Measurements from ENCODE around the gene SRPK2. TPM values are rescaled to one million over a fixed set of nuclear protein-coding genes. Genes with fewer than 3 reads are reported as not detected.

SRPK2 gene
- total RNA-seq, 4 donors from 2014 or later: 33.0 to 47.4 (median 42.8) TPM

DNA sequence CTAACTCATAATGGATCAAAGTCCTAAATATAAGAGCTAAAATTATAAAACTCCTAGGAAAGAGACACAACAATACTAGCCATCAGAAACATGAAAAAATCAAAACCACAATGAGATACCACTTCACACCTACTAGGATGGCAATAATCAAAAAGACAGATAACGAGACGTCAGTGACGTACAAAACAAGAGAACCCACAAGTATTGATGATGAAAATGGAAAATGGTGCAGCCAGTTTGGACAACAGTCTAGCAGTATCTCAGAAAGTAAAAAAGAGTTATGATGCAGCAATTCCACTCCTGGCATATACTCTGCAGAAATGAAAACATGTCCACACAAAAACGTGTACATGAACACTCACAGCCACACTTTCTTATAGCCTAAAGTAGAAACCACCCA is 173.5 kb downstream of the SRPK2 start:
- intact Hi-C loops (cut with DNase I): no loop called here
- DNase-seq (ENCODE audit: extremely low spot score): no peak
- no peak overlapping the region for H3K27ac ChIP-seq (replicated peaks in 1 of 4)
- H3K27me3 ChIP-seq: no peaks in the 10 kb centered on the region
- H3K36me3 ChIP-seq: no peaks in the 10 kb centered on the region
- H3K9me3 ChIP-seq: no peaks in the 10 kb centered on the region
- 87% methylated on average over 4 of the region's 4 CpGs for WGBS
- H3K4me1 ChIP-seq: peaks cover 13 to 41% (median 25%) of the 10 kb centered on the region in 4 donors
- TF ChIP-seq POLR2A (IDR thresholded peaks at IDR 0.05; ENCODE audit: low read depth): no peak
- TF ChIP-seq EP300 (IDR thresholded peaks at IDR 0.05): no peak
- H3K4me3 ChIP-seq: no peak overlapping the region

DNA sequence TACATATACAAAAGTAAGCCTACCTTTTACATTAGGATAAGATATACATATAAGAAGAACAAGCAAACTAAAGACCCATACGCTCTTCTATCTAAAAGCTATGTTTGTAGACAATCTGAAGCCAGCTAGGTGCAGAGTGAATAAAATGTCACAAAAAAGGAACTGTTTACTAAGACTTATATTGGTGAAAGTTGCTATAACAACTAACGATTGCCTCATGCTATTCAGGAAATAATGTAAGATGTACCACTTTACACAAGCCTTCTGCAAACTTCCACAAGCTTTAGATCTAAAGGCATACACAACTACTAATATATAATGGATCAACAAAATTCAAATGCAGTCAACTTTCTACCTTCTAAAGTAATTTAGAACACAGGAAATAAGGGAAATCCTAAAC is 175.1 kb downstream of the SRPK2 start:
- TF ChIP-seq EP300 (IDR thresholded peaks at IDR 0.05): no peak
- TF ChIP-seq POLR2A (IDR thresholded peaks at IDR 0.05; ENCODE audit: low read depth): no peak
- no peak for TF ChIP-seq POLR2AphosphoS5 (IDR thresholded peaks at IDR 0.05)
- TF ChIP-seq, protein P1, sequence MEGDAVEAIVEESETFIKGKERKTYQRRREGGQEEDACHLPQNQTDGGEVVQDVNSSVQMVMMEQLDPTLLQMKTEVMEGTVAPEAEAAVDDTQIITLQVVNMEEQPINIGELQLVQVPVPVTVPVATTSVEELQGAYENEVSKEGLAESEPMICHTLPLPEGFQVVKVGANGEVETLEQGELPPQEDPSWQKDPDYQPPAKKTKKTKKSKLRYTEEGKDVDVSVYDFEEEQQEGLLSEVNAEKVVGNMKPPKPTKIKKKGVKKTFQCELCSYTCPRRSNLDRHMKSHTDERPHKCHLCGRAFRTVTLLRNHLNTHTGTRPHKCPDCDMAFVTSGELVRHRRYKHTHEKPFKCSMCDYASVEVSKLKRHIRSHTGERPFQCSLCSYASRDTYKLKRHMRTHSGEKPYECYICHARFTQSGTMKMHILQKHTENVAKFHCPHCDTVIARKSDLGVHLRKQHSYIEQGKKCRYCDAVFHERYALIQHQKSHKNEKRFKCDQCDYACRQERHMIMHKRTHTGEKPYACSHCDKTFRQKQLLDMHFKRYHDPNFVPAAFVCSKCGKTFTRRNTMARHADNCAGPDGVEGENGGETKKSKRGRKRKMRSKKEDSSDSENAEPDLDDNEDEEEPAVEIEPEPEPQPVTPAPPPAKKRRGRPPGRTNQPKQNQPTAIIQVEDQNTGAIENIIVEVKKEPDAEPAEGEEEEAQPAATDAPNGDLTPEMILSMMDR (IDR thresholded peaks at IDR 0.05): no peak
- Histone ChIP-seq H3K27me3 (no peaks in the 10 kb centered on the region), H3K4me1 (peaks cover 13 to 39% (median 20%) of the 10 kb centered on the region in 4 donors), H3K9me3 (no peaks in the 10 kb centered on the region), H3K36me3 (no peaks in the 10 kb centered on the region), H3K27ac (replicated peaks in 1 of 4) (no peak overlapping the region), H3K4me3 (no peak overlapping the region)
- no peak for DNase-seq (ENCODE audit: extremely low spot score)
- intact Hi-C loops (cut with DNase I): no loop called here
- WGBS: 77% methylated on average over 2 of the region's 2 CpGs

DNA sequence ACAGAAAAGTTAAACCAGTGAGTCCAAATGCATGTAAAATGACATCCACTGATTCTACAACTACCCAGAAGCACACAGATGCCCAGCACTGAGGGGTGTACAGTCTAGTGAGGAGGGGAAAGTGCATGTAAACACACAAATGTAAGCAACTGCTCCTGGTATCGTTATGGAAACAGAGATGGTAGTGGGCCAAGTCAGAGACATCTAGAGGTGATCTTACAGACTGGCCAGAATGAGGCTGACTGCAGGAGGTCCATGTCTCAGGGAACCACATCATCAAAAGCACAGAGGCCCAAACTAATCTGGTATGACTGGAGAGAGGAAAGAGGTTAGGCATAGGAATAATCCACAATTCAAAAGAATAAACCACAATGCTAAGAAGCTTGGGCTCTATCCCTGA is 176.5 kb downstream of the SRPK2 start:
- H3K4me3 ChIP-seq: no peak overlapping the region
- H3K27ac ChIP-seq (replicated peaks in 1 of 4): no peak overlapping the region
- TF ChIP-seq POLR2A (IDR thresholded peaks at IDR 0.05; ENCODE audit: low read depth) (no peak), POLR2AphosphoS5 (IDR thresholded peaks at IDR 0.05) (no peak), EP300 (IDR thresholded peaks at IDR 0.05) (no peak)
- no peaks in the 10 kb centered on the region for H3K9me3 ChIP-seq
- WGBS: 65% methylated on average over 1 of the region's 1 CpG
- no peaks in the 10 kb centered on the region for H3K27me3 ChIP-seq
- H3K4me1 ChIP-seq: peaks cover 8 to 28% (median 13%) of the 10 kb centered on the region in 4 donors
- DNase-seq (ENCODE audit: extremely low spot score): no peak
- no peaks in the 10 kb centered on the region for H3K36me3 ChIP-seq
- intact Hi-C loops (cut with DNase I): no loop called here

- TF ChIP-seq, protein P1 (IDR thresholded peaks at IDR 0.05): no peak
- no peak for TF ChIP-seq POLR2AphosphoS5 (IDR thresholded peaks at IDR 0.05)
- no peak for TF ChIP-seq EP300 (IDR thresholded peaks at IDR 0.05)
- TF ChIP-seq POLR2A (IDR thresholded peaks at IDR 0.05; ENCODE audit: low read depth): no peak
- intact Hi-C loops (cut with DNase I): no loop called here
Measured at GRCh38 chr7:105210721-105211205, 178.0 kb downstream of the SRPK2 start.

GRCh38 chr7:105209870-105210269 is 178.9 kb downstream of the SRPK2 start:
- no peak for DNase-seq (ENCODE audit: extremely low spot score)
- H3K4me3 ChIP-seq: no peak overlapping the region
- no peaks in the 10 kb centered on the region for H3K36me3 ChIP-seq
- H3K4me1 ChIP-seq: peaks cover 8 to 26% (median 13%) of the 10 kb centered on the region in 4 donors
- TF ChIP-seq POLR2A (IDR thresholded peaks at IDR 0.05; ENCODE audit: low read depth) (no peak), EP300 (IDR thresholded peaks at IDR 0.05) (no peak), POLR2AphosphoS5 (IDR thresholded peaks at IDR 0.05) (no peak)
- TF ChIP-seq, protein P1 (IDR thresholded peaks at IDR 0.05): no peak
- no peaks in the 10 kb centered on the region for H3K9me3 ChIP-seq
- no peak overlapping the region for H3K27ac ChIP-seq (replicated peaks in 1 of 4)
- intact Hi-C loops (cut with DNase I): no loop called here
- no peaks in the 10 kb centered on the region for H3K27me3 ChIP-seq
- 52% methylated on average over 3 of the region's 3 CpGs for WGBS

More at GRCh38 chr7:105210721-105211205, 178.0 kb downstream of the SRPK2 start:
- Histone ChIP-seq H3K36me3 (no peaks in the 10 kb centered on the region), H3K27ac (replicated peaks in 1 of 4) (peak overlapping the region in 2 of 4 donors; percentile 9 to 12), H3K27me3 (no peaks in the 10 kb centered on the region), H3K4me1 (peaks cover 8 to 26% (median 13%) of the 10 kb centered on the region in 4 donors), H3K4me3 (no peak overlapping the region), H3K9me3 (no peaks in the 10 kb centered on the region)
- WGBS: 69% methylated on average over 5 of the region's 5 CpGs
- no peak for DNase-seq (ENCODE audit: extremely low spot score)

- Histone ChIP-seq H3K27me3 (no peaks in the 10 kb centered on the region), H3K9me3 (no peaks in the 10 kb centered on the region), H3K4me1 (peaks cover 8 to 26% (median 13%) of the 10 kb centered on the region in 4 donors), H3K27ac (replicated peaks in 1 of 4) (no peak overlapping the region), H3K36me3 (no peaks in the 10 kb centered on the region), H3K4me3 (no peak overlapping the region)
- intact Hi-C loops (cut with DNase I): no loop called here
- WGBS: 93% methylated on average over 1 of the region's 1 CpG
- TF ChIP-seq EP300 (IDR thresholded peaks at IDR 0.05) (no peak), POLR2AphosphoS5 (IDR thresholded peaks at IDR 0.05) (no peak), POLR2A (IDR thresholded peaks at IDR 0.05; ENCODE audit: low read depth) (no peak)
- TF ChIP-seq, protein P1 (IDR thresholded peaks at IDR 0.05): no peak
- DNase-seq (ENCODE audit: extremely low spot score): no peak
Measured at GRCh38 chr7:105209433-105209832, 179.3 kb downstream of the SRPK2 start.
